K562 (cell line): ENCODE measurements around the gene WWOX. TPM values are rescaled to one million over a fixed set of nuclear protein-coding genes. Genes with fewer than 3 reads are reported as not detected.

Experiments used
- CXXC5 ChIP-seq: fragments of 250-450 bp; sonication (Bioruptor Pico); IDR thresholded peaks from 2 replicates; pipeline ENCODE4 v1.8.0; 2022; ENCODE audit warnings: inconsistent platforms, mild to moderate bottlenecking, moderate library complexity
- ERF ChIP-seq: fragments of 450-650 bp; formaldehyde crosslinking; IDR thresholded peaks from 2 replicates; pipeline ENCODE4 v1.4.0; 2020; ENCODE audit warnings: mild to moderate bottlenecking, mixed read lengths
- ESRRA ChIP-seq: fragments of 450-650 bp; IDR thresholded peaks from 2 replicates; pipeline ENCODE4 v1.6.1; 2014; ENCODE audit warnings: low read depth, mild to moderate bottlenecking, moderate library complexity, borderline replicate concordance
- GATAD2A ChIP-seq: fragments of 450-650 bp; IDR thresholded peaks from 2 replicates; pipeline ENCODE4 v1.6.1; 2017
- HIVEP1 ChIP-seq: fragments of 250-450 bp; sonication (Bioruptor Pico); IDR thresholded peaks from 2 replicates; pipeline ENCODE4 v1.4.0; 2020; ENCODE audit warnings: mild to moderate bottlenecking
- MAFG ChIP-seq: fragments of 450-650 bp; conservative IDR thresholded peaks from 2 replicates; pipeline ENCODE4 v1.6.1; 2016; ENCODE audit warnings: missing genetic modification characterization, missing compliant biosample characterization
- MAZ ChIP-seq, 2 experiments: fragments of 450-650 bp in 1 of 2; sonication (generic) in 1 of 2; formaldehyde crosslinking; IDR thresholded peaks in 1 of 2; conservative IDR thresholded peaks in 1 of 2; 2 replicates each; pipeline versions ENCODE4 v1.4.0 to v1.5.0; 2020; ENCODE audit warnings: mild to moderate bottlenecking in 1 of 2, missing genetic modification reagents in 1 of 2
- MTA3 ChIP-seq: fragments of 450-650 bp; formaldehyde crosslinking; IDR thresholded peaks from 2 replicates; pipeline ENCODE4 v1.6.1; 2017; ENCODE audit warnings: mild to moderate bottlenecking, borderline replicate concordance
- NFYB ChIP-seq: IDR thresholded peaks from 2 replicates; pipeline ENCODE4 v1.6.1; 2011; ENCODE audit warnings: mild to moderate bottlenecking, moderate library complexity; ENCODE audit not compliant: insufficient read length; ENCODE audit errors: extremely low read depth
- PPARD ChIP-seq: fragments of 250-450 bp; sonication (Bioruptor Pico); IDR thresholded peaks from 2 replicates; pipeline ENCODE4 v1.8.0; 2022; ENCODE audit warnings: inconsistent platforms, mild to moderate bottlenecking, moderate library complexity
- SMAD3 ChIP-seq: fragments of 450-650 bp; formaldehyde crosslinking; conservative IDR thresholded peaks from 2 replicates; pipeline ENCODE4 v1.4.0; 2020; ENCODE audit warnings: mild to moderate bottlenecking
- SNAPC5 ChIP-seq: fragments of 250-450 bp; sonication (Bioruptor Pico); IDR thresholded peaks from 2 replicates; pipeline ENCODE4 v1.8.0; 2021; ENCODE audit warnings: moderate library complexity, mild to moderate bottlenecking, inconsistent platforms
- SRSF3 ChIP-seq: fragments of 200-400 bp; formaldehyde crosslinking; IDR thresholded peaks from 2 replicates; pipeline ENCODE4 v1.6.1; 2016; ENCODE audit warnings: mild to moderate bottlenecking, low read length, moderate library complexity; ENCODE audit not compliant: insufficient read depth
- STAT6 ChIP-seq: sonication (generic); formaldehyde crosslinking; IDR thresholded peaks from 2 replicates; pipeline ENCODE4 v1.8.1; 2023; ENCODE audit warnings: mild to moderate bottlenecking, missing genetic modification reagents
- TEAD2 ChIP-seq: fragments of 450-650 bp; IDR thresholded peaks from 2 replicates; pipeline ENCODE4 v1.6.1; 2016; ENCODE audit warnings: missing genetic modification characterization, control low read depth, missing compliant biosample characterization
- THAP12 ChIP-seq: fragments of 250-450 bp; sonication (Bioruptor Pico); IDR thresholded peaks from 2 replicates; pipeline ENCODE4 v1.9.0; 2021; ENCODE audit warnings: mild to moderate bottlenecking, inconsistent platforms
- TRIM28 ChIP-seq: fragments of 450-650 bp; IDR thresholded peaks from 2 replicates; pipeline ENCODE4 v1.6.1; 2017
- ZBTB49 ChIP-seq: sonication (generic); formaldehyde crosslinking; IDR thresholded peaks from 2 replicates; pipeline ENCODE4 v1.8.0; 2022; ENCODE audit warnings: missing genetic modification reagents, mild to moderate bottlenecking, borderline replicate concordance
- ZNF165 ChIP-seq: fragments of 250-450 bp; sonication (Bioruptor Pico); IDR thresholded peaks from 2 replicates; pipeline ENCODE4 v1.4.0; 2020; ENCODE audit warnings: borderline replicate concordance
- ZNF316 ChIP-seq: fragments of 450-650 bp; IDR thresholded peaks from 2 replicates; pipeline ENCODE4 v1.6.1; 2016
- ZNF764 ChIP-seq: fragments of 250-450 bp; sonication (Bioruptor Pico); IDR thresholded peaks from 2 replicates; pipeline ENCODE4 v1.4.0; 2020; ENCODE audit warnings: low read depth, mild to moderate bottlenecking, moderate library complexity
- ZNF830 ChIP-seq: fragments of 250-450 bp; sonication (Bioruptor Pico); IDR thresholded peaks from 2 replicates; pipeline ENCODE4 v1.5.0; 2021; ENCODE audit warnings: mild to moderate bottlenecking
- ZZZ3 ChIP-seq: fragments of 450-650 bp; IDR thresholded peaks from 2 replicates; pipeline ENCODE4 v1.6.1; 2016; ENCODE audit warnings: antibody characterized with exemption, mild to moderate bottlenecking, moderate library complexity
- polyA plus RNA-seq, 8 experiments: library from polyadenylated mRNA; depleted of rRNA in 4 of 8; stranded (reverse) in 5 of 8; unstranded in 3 of 8; fragments of >200 nt; fragmentation: Nextera tagmentation in 2 of 8; fragmentation: Illumina TruSeq in 1 of 8; extraction: Ambion mirVana in 2 of 8; extraction: Trizol in 1 of 8; gene quantifications; 2 replicates each; pipeline versions ENCODE4 v1.2.1 to v1.2.3, GENCODE V29; 2011 to 2014; ENCODE audit warnings: inconsistent platforms in 1 of 8, missing spikeins in 1 of 8
- total RNA-seq, 7 experiments: library from RNA; depleted of rRNA in 6 of 7; stranded (reverse); fragments of >200 nt in 6 of 7; fragmentation: Illumina TruSeq in 2 of 7; extraction: Trizol in 2 of 7; gene quantifications; 2 replicates each; pipeline versions ENCODE4 v1.2.1 to v1.2.3, GENCODE V29; 2011 to 2021; ENCODE audit warnings: low replicate concordance in 1 of 7

WWOX gene
- total and polyA plus RNA-seq, 9 of the 15 experiments (the other 6 are each of a cell fraction or from before 2014, with no cell fraction given) = 1.6 to 22.7 (median 8.1) TPM

GRCh38 chr16:78791926-78792325, 692.5 kb downstream of the WWOX start (continued):
- TF ChIP-seq STAT6 (CRISPR knock-in tag) (no peak), PPARD (CRISPR knock-in tag) (no peak), SRSF3 (no peak), ZZZ3 (no peak), HIVEP1 (CRISPR knock-in tag) (no peak), ZBTB49 (no peak), MAZ (CRISPR knock-in tag; conservative IDR thresholded peaks at IDR 0.05 in 1 of 2, IDR thresholded peaks at IDR 0.05 in 1 of 2) (no peak), TRIM28 (no peak), CXXC5 (CRISPR knock-in tag) (no peak), ESRRA (peak; percentile 83), THAP12 (no peak), GATAD2A (no peak), TEAD2 (tag) (no peak), ZNF165 (CRISPR knock-in tag) (0 out of 2 replicates have a peak, but pooled peaks have one; percentile 16), SNAPC5 (CRISPR knock-in tag) (no peak), NFYB (no peak), ZNF316 (no peak; the same call in 1 of the 2 replicates), ZNF830 (CRISPR knock-in tag) (no peak), MAFG (tag) (peak; percentile 79), ERF (CRISPR knock-in tag) (no peak), SMAD3 (CRISPR knock-in tag) (no peak), MTA3 (no peak), ZNF764 (CRISPR knock-in tag) (no peak)
